SU-DHL-6 (cell line): ENCODE measurements around the gene EEPD1.

Experiments
- H2AFZ ChIP-seq: fragments of 200-600 bp; sonication (generic); 2 replicates; pipeline ENCODE4 v1.6.1; 2014; ENCODE audit warnings: low read depth, mild to moderate bottlenecking, moderate library complexity, mixed read lengths, antibody characterized with exemption, low read length; ENCODE audit not compliant: severe bottlenecking
- H3F3A ChIP-seq: fragments of 200-600 bp; shearing (Covaris generic); 2 replicates; pipeline ENCODE4 v1.6.0; 2016; ENCODE audit warnings: antibody characterized with exemption, mild to moderate bottlenecking; ENCODE audit not compliant: insufficient read depth
- H3K27ac ChIP-seq: fragments of 200-600 bp; sonication (generic); 2 replicates; pipeline ENCODE4 v1.5.1; 2016; ENCODE audit warnings: low read depth, mild to moderate bottlenecking, low read length, moderate library complexity, mixed read lengths
- H3K27me3 ChIP-seq: fragments of 200-600 bp; sonication (generic), shearing (Covaris generic); 2 replicates; pipeline ENCODE4 v1.6.0; 2014; ENCODE audit warnings: mild to moderate bottlenecking, low read length
- H3K36me3 ChIP-seq: fragments of 200-600 bp; sonication (generic); 2 replicates; pipeline ENCODE4 v1.6.1; 2014; ENCODE audit warnings: mild to moderate bottlenecking, low read length, mixed read lengths
- H3K4me2 ChIP-seq: fragments of 300-600, 200-600 bp; shearing (Covaris generic), sonication (generic); 2 replicates; pipeline ENCODE4 v1.6.0; 2014; ENCODE audit warnings: low read length, low read depth, mild to moderate bottlenecking; ENCODE audit not compliant: poor library complexity, severe bottlenecking
- H3K4me3 ChIP-seq: fragments of 200-600 bp; sonication (generic); 2 replicates; pipeline ENCODE4 v1.5.1; 2014; ENCODE audit warnings: antibody characterized with exemption, low read length, mild to moderate bottlenecking, mixed read lengths; ENCODE audit not compliant: insufficient read depth, poor library complexity, severe bottlenecking
- H3K79me2 ChIP-seq: fragments of 200-600 bp; sonication (generic); 2 replicates; pipeline ENCODE4 v1.6.1; 2014; ENCODE audit warnings: mild to moderate bottlenecking, low read length, moderate library complexity; ENCODE audit not compliant: insufficient read depth
- H3K9ac ChIP-seq: fragments of 200-600 bp; sonication (generic); 2 replicates; pipeline ENCODE4 v1.7.0; 2014; ENCODE audit warnings: mild to moderate bottlenecking, low read length
- H3K9me2 ChIP-seq: fragments of 200-600 bp; sonication (generic); replicated peaks from 2 replicates; pipeline ENCODE4 v1.6.1; 2014; ENCODE audit warnings: low read length; ENCODE audit not compliant: insufficient read depth
- H3K9me3 ChIP-seq: fragments of 200-600 bp; sonication (generic); 2 replicates; pipeline ENCODE4 v1.6.1; 2014; ENCODE audit warnings: low read length, mixed read lengths; ENCODE audit not compliant: insufficient read depth
- H4K20me1 ChIP-seq: fragments of 200-600 bp; sonication (generic); 2 replicates; pipeline ENCODE4 v1.6.1; 2014; ENCODE audit warnings: low read depth, mild to moderate bottlenecking, antibody characterized with exemption, low read length, moderate library complexity, mixed read lengths
- CTCF ChIP-seq: fragments of 200-600 bp; sonication (generic); IDR thresholded peaks from one replicate; pipeline ENCODE4 v1.5.1; 2017; ENCODE audit warnings: antibody characterized with exemption, mild to moderate bottlenecking, low read length, moderate library complexity; ENCODE audit not compliant: insufficient read depth, poor library complexity, severe bottlenecking
- EZH2phosphoT487 ChIP-seq: fragments of 200-600 bp; sonication (generic), shearing (Covaris generic); conservative IDR thresholded peaks from 2 replicates; pipeline ENCODE4 v1.6.1; 2018; ENCODE audit warnings: mild to moderate bottlenecking, antibody characterized with exemption, low read length, moderate library complexity, mixed read lengths

The EEPD1 gene

GRCh38 chr7:36264123-36264801 is 111.2 kb downstream of the EEPD1 start:
- no peaks in the 10 kb centered on the region for H4K20me1 ChIP-seq
- TF ChIP-seq CTCF (no peak), EZH2phosphoT487 (no peak)
- no peaks in the 10 kb centered on the region for H3K9me2 ChIP-seq
- no peak overlapping the region for H2AFZ ChIP-seq
- H3K4me2 ChIP-seq: peak overlapping the region; percentile 30
- H3K4me3 ChIP-seq: no peak overlapping the region
- no peaks in the 10 kb centered on the region for H3K9me3 ChIP-seq
- no peak overlapping the region for H3K9ac ChIP-seq
- H3K27ac ChIP-seq: peak overlapping the region; percentile 59
- H3K27me3 ChIP-seq: no peaks in the 10 kb centered on the region
- 0 out of 2 replicates have a peak, but pooled peaks cover 5% of the 10 kb centered on the region for H3K36me3 ChIP-seq
- H3F3A ChIP-seq: peaks cover 13% of the 10 kb centered on the region
- peaks cover 85% of the 10 kb centered on the region for H3K79me2 ChIP-seq

GRCh38 chr7:36264913-36265516 is 112.0 kb downstream of the EEPD1 start:
- peaks cover 86% of the 10 kb centered on the region for H3K79me2 ChIP-seq
- no peaks in the 10 kb centered on the region for H3K9me2 ChIP-seq
- no peak overlapping the region for H2AFZ ChIP-seq
- H3K27ac ChIP-seq: no peak overlapping the region
- H3K27me3 ChIP-seq: no peaks in the 10 kb centered on the region
- H3K9ac ChIP-seq: no peak overlapping the region
- peaks cover 13% of the 10 kb centered on the region for H3F3A ChIP-seq
- H3K36me3 ChIP-seq: 0 out of 2 replicates have a peak, but pooled peaks cover 5% of the 10 kb centered on the region
- H3K9me3 ChIP-seq: no peaks in the 10 kb centered on the region
- H3K4me3 ChIP-seq: no peak overlapping the region
- H4K20me1 ChIP-seq: no peaks in the 10 kb centered on the region
- H3K4me2 ChIP-seq: no peak overlapping the region
- TF ChIP-seq CTCF: no peak
- TF ChIP-seq EZH2phosphoT487: no peak

GRCh38 chr7:36265680-36266079 is 112.6 kb downstream of the EEPD1 start:
- Histone ChIP-seq H3K27me3 (no peaks in the 10 kb centered on the region), H3K79me2 (peaks cover 81% of the 10 kb centered on the region), H3F3A (peaks cover 13% of the 10 kb centered on the region), H3K9ac (no peak overlapping the region), H3K4me3 (no peak overlapping the region), H3K27ac (peak overlapping the region; percentile 15; the same call in 1 of the 2 replicates), H3K9me3 (no peaks in the 10 kb centered on the region), H3K36me3 (0 out of 2 replicates have a peak, but pooled peaks cover 5% of the 10 kb centered on the region), H3K9me2 (no peaks in the 10 kb centered on the region), H3K4me2 (no peak overlapping the region), H4K20me1 (no peaks in the 10 kb centered on the region), H2AFZ (no peak overlapping the region)
- TF ChIP-seq EZH2phosphoT487: no peak
- TF ChIP-seq CTCF: no peak
